ENCODE data around the gene UNC13B.
"Not testable (repeated sequence)": the region's sequence is repeated elsewhere in the genome, so short reads cannot be mapped to it uniquely, and the experiment has no call there.

Gene UNC13B

DNA sequence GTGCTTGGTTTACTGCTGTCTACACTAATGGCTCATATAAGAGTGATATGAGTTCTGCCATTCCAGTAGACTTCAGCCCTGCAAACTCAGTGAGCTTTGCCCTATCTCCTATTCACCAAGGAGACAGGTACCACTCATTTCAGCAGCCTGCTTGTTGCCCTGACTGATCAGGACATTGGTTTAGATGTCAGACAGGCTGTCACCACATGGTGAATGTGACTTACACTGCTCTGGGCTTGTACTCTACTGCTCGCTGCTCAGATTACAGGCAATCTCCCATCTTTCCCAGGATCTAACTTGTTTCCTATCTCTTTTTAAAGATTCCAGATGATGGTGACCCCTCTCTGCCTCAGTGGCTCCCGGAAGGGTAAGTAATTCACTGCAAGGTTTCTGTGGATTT lies 204.8 kb downstream of the UNC13B start:
- no peak for DNase-seq (ENCODE audit: low read depth in 2 of 3, low spot score in 1 of 3)

DNA sequence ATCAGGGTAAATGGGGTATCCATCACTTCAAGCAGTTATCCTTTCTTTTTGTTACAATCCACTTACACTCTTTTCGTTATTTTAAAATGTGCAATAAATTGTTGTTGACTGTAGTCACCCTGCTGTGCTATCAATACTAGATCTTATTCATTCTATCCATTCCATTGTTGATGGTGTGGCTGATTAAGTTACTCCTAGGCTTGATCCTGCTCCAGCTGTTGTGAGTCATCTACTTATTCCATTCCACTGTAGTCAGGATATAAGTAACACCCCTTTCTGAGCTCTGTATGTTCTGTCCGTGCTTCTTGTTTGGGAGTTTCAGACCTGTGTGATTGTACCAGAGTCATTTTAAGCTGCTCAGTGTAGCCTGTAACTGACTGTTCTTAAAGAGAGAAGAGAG lies 205.6 kb downstream of the UNC13B start:
- DNase-seq (ENCODE audit: low read depth in 2 of 3, low spot score in 1 of 3), result no peak

DNA sequence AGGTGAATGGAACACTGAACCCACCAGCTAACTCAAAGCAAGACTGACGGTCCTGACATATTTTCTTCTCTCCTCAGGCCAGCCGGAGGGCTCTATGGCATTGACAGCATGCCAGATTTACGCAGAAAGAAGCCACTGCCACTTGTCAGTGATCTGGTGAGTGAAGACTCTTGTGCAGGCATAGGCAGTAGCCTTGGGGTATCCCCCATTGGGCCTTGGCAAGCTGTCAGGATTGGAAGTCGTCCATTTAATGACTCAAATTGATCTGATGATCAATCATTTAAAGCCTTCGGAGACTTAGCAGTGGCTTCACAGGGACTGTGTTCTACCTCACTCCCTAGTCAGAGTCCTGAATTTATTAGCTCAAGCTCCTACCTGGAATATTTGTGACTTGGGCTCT lies 208.4 kb downstream of the UNC13B start:
- no peak for DNase-seq (ENCODE audit: low read depth in 2 of 3, low spot score in 1 of 3)

DNA sequence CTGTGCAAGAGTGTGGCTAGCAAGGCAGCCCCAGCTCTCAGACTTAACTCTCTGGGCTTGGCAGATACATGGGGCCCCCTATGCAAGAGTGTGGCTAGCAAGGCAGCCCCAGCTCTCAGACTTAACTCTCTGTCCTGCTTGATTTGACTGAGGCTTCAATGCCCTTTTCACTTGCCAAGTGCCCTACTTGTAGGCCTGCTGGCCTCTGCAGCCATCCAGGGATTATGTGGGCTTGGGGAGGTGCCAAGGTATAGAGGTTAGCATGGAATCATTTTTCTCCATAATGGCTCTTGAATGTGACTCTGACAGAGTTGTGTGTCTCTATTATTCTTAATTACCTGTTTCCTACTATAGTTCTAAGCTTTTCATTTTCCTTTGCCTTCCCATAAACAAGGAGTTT lies 212.6 kb downstream of the UNC13B start:
- DNase-seq (ENCODE audit: low read depth in 2 of 3, low spot score in 1 of 3), result no peak

DNA sequence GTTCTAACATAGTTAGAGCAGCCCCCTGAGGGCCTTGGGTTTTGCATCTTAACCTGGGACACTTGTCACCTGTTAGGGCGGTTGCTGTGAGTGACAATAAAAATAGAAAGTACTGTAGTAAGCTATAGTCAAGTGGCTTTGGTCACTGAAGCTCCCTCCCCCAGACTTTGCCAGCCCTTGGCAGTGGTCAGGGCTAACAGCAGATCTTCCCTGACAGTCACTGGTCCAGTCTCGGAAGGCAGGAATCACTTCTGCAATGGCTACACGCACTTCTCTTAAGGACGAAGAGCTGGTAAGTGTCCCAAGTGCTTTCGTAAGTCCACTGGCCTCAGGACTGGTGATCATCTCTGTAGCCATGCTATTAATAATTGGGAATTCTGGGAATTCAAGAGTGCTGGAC lies 213.1 kb downstream of the UNC13B start:
- DNase-seq (ENCODE audit: low read depth in 2 of 3, low spot score in 1 of 3), result no peak

DNA sequence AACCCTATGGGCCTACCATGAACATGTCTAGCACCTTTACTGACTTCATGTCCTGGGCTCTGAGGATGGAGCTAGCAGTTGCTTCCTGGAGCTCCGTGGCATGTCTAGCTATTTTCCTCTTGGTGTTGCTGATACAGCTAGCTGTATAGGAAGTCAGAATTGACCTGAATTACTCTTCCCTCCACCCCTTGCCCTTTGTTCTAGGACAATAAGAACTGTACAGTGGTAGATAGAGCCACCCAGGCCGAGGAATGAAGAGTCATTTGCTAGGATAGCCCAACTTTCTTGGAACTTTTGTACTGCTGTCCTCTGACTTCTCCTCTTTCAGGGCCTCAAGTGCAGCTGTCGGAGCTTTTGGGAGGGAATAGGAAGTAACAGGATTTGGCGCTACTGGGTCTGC lies 218.2 kb downstream of the UNC13B start:
- DNase-seq (ENCODE audit: low read depth in 2 of 3, low spot score in 1 of 3), result no peak

DNA sequence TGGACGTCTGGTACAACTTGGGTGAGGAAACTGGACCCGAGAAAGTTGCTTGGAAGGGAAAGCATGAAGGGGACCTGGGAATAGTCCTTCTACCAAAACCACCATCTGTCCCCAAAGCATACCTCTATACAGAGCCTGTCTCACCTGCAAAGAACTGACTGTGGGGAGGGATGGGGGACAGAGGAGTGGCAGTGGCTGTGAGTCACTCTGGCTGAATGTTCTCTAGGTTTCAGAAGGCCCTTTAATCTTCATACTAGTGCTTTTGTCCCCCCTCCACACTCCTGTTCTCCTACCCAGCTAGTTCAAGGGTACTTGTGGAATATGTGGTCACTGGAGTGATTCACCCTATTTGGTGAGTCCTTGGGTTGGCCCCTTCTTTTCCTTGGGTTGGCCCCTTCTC lies 218.8 kb downstream of the UNC13B start:
- DNase-seq (ENCODE audit: low read depth in 2 of 3, low spot score in 1 of 3), result no peak

DNA sequence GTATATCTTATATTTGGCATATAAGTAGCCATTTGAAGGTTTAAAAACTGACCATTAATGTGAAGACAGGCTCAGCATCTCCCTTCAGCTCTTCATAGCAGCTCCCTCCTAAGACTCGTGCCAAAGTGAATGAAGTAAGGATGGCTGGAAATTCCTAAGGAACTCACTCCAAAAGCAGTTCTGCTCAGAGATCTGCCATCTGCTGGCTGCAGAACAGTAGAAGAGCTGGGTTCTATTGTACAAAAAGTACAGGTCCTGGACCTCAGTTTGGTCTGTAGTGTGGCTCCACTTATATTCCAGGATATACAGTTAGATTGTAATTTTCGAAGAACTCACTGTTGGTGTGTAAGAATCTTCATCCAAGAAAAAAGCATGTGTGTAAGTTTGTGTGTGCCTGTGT lies 223.2 kb downstream of the UNC13B start:
- DNase-seq (ENCODE audit: low read depth in 2 of 3, low spot score in 1 of 3), result no peak

DNA sequence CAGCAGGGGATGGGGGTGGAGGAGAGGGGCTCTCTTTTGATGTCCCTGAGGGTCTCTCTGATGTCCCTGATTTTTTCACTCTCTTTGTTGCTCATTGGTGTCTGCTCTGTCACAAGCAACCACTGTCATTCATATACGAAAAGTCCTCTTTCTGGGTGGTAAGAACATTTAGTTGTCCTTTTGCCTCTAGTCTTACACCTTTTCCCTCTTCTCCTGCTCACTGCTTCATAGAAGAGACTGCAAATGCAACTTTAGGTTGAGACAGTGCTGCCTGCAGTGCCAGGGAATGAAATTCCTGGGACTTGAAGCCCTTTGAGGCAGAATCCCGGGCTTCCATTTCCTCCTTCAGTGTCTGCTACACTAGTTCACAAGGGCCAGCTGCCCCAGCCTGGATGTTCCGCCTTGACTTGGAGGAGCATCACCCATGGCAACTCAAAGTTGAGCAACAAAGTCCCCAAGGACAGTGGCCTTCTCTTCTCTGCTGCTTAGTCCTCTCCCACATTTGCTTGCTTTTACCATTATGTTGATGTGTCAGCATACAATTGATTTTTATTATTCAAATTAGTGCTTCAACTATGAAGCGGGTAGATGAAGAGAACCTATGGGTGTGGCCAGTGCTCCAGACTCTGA lies 233.4 kb downstream of the UNC13B start:
- no peak for DNase-seq (ENCODE audit: low read depth in 2 of 3, low spot score in 1 of 3)

DNA sequence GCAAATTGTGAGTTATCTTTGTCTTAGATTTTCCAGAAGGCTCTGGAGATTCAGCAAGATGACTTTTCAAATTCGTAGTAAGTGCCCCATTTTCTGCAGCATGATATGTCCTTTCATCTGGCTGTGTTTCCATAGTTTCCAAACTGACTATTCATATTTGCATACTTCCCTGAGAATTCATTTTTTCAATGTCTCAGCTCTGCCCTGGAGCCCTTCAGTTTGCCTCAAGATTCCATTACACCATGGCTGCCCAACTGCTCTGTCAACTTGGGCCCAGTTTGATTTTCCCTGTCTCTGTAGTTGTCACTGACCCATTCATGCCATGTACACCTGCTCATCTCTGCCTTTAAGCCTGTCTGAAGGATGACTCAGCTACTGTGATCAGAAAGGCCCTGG lies 233.9 kb downstream of the UNC13B start:
- DNase-seq (ENCODE audit: low read depth in 2 of 3, low spot score in 1 of 3), result no peak

DNA sequence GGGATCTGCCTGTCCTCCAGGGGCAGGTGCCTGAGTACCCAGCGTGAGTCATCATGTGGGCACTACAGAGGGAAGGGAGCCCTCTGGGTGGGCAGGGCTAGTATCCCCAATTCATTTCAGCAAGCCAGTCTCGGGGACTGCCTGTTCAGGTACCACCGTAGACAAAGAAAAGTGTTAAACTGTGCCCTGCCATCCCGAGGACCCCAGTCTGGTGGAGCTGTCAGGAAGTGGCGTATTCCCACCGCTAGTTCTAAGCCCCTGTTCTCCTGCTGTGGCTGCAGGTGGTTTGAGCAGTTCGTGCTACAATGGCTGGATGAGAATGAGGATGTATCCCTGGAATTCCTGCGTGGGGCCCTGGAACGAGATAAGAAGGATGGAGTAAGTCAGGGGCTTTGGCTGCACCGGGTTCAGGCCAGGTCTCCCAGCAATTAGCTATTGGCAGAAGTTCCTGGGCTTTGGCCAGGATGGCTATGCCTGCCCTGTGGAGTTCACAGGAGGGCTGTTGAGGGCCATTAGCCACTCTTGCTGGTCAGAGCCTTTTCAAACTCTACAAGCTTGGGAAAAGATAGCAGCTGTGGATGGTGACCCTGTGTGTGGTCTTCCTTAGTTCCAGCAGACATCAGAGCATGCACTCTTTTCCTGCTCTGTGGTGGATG lies 234.9 kb downstream of the UNC13B start:
- no peak for DNase-seq (ENCODE audit: low read depth in 2 of 3, low spot score in 1 of 3)

DNA sequence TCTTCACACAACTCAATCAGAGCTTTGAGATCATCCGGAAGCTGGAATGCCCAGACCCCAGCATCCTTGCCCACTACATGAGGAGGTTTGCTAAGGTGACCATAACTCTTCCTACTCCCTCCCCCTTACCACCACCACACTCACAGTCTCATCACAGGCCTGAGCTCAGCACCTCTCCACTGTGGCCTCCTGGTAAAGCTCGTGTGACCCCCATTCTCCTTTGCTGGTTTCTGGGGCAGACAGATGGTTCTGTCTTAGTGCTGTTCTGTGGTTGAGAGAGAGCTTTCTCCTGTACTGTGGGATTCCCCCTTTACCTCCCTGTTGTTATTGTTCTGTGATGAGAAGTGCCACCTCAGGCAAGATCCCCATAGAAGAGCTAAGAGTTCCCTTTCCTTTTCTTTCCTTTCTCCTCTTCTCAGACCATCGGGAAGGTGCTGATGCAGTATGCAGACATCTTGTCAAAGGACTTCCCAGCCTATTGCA lies 235.4 kb downstream of the UNC13B start:
- DNase-seq (ENCODE audit: low read depth in 2 of 3, low spot score in 1 of 3), result no peak

DNA sequence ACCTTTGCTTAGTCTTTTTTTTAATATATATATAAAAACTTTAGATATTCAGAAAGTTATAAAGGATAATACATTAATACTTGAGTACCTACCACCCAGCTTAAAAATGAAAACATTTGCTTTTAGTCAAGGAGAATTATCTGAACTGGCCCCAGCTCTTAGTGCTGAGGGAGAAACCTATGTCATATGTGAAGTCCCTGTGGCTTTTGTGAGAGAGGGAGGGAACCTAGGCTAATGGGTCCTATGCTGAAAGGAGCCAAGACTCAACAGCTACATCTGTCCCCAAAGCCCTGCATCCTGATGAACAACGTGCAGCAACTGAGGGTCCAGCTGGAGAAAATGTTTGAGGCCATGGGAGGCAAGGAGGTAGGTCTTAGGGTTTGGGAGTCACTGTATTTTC lies 236.1 kb downstream of the UNC13B start:
- DNase-seq (ENCODE audit: low read depth in 2 of 3, low spot score in 1 of 3), result no peak

DNA sequence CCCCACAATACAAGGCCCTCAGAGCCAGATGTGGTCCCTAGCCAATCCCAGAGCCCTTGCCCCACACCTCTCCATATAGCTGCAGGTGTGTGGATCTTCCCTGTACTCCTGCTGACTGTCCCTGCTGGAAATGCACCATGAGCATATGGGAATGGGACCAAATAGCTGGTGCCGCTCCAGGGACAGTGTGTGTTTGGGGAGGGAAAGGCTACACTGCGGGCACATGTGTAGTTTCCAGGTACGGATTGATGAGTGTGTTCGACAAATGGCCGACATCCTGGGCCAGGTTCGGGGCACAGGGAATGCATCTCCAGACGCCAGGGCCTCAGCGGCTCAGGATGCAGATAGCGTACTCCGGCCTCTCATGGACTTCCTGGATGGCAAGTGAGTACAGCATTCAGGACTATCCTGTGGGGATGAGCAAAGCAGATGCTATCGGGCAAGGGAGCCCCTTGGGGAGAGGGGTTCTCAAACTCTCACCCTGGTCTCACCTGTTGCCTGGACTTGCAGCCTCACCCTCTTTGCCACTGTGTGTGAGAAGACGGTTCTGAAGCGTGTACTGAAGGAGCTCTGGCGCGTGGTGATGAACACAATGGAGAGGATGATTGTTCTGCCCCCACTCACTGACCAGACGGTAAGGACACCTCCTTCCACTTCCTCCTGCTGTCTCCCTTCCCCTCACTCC lies 237.0 kb downstream of the UNC13B start:
- DNase-seq (ENCODE audit: low read depth in 2 of 3, low spot score in 1 of 3), result no peak

DNA sequence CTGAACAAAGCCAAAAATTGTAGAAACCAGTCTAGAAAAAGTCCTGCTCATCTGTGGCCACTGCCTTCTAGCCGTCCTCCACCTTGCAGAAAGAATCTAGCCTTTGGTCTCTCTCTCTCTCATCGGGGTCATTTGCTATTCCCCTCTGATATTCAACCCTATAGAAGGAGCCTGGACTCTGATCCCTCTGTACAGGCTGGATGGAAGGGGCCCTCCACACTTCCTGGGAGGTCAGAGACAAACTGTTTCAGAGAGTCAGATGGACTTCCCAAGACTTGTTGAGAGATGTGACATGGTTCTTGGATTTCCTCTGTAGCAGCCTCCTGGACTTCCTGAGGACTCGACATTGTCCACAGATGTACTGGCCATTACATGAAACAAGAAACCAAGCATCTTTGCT lies 243.1 kb downstream of the UNC13B start:
- DNase-seq (ENCODE audit: low read depth in 2 of 3, low spot score in 1 of 3), result no peak

DNA sequence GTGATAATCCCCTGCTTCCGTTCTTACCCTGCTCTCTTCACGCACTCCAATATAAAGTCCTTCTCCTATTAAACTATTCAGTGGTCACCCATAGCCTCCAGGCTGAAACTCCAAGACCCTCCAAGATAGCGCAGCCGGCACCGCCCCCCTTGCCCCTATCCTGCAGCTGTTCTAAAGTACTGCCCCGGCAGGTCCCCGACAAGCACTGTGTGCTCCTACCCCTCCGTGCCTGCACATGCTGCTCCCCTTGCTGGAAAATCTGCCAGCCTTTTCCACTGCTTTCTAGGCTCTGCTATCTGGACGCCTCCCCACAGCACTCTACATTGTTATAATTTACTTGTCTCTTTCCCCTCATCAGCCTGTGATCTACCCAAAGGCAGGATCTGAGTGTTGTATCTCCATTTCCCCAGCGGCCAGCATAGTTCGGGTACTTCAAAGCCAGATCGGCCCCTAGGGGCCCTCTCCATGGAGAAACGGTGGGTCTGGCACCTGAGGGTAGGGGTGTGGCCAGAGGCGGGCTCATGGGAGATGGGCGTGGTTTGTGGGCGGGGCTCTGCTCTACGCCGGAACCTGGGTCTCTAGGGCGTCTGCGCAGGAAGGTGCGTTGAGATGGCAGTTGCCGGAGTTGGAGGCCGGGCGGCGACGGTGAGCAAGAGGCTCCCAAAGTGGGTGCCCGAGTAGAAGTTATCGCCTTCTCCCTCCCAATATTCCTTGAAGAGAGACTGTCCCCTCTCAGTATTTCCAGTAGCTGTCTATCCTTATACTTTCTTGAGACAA lies 244.6 kb downstream of the UNC13B start:
- DNase-seq (ENCODE audit: low read depth in 2 of 3, low spot score in 1 of 3), result peak; percentile 23 to 34 (median 23)

DNA sequence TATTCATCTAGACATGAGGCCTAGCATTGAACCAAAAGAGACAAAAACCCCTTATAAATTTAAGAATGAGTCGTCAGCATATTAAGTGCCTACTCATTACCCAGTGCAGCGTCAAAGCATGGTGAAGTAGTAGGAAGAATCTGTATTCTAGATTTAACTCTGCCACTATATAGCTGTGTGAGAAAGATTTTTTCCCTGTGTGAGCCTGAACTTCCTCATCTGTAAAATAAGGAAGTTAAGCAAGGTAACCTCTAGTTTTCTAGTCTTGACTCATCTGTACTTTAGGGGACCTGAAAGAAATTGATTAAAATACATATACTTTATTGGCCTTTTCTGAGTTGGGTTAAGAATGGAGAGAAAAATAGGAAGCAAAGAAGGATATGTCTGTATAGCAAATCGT lies 246.0 kb downstream of the UNC13B start:
- no peak for DNase-seq (ENCODE audit: low read depth in 2 of 3, low spot score in 1 of 3)

DNA sequence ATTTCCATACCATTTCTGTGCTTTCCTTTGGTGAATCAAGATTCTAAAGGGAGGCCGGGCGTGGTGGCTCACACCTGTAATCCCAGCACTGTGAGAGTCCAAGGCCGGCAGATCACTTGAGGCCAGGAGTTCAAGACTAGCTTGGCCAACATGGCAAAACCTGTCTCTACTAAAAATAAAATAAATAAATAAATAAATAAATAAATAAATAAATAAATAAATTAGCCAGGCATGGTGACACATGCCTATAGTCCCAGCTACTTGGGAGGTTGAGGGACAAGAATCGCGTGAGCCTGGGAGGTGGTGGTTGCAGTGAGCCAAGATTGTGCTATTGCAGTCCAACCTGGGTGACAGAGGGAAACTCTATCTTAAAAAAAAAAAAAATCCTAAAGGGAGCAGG lies 247.6 kb downstream of the UNC13B start:
- DNase-seq (ENCODE audit: low read depth in 2 of 3, low spot score in 1 of 3), result not testable (repeated sequence)

DNA sequence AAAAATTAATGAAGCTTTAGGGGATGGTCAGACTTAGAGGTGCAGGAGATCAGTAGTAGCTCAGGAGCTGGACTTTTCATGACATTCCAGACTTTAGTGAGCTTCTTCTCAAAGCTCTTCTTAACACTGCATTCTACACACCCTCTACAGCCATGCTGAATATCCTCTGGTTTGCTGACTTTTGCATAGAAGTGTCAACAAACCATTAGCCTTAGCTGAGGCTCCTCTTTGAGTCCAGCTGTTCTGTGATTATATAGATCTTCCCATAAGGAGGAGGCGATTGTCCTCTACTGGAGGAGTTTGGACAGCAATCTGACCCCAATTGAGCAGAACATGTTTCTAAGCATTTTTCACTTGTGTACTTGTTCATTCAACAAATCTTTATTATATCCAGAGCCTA lies 253.1 kb downstream of the UNC13B start:
- DNase-seq (ENCODE audit: low read depth in 2 of 3, low spot score in 1 of 3), result no peak

DNA sequence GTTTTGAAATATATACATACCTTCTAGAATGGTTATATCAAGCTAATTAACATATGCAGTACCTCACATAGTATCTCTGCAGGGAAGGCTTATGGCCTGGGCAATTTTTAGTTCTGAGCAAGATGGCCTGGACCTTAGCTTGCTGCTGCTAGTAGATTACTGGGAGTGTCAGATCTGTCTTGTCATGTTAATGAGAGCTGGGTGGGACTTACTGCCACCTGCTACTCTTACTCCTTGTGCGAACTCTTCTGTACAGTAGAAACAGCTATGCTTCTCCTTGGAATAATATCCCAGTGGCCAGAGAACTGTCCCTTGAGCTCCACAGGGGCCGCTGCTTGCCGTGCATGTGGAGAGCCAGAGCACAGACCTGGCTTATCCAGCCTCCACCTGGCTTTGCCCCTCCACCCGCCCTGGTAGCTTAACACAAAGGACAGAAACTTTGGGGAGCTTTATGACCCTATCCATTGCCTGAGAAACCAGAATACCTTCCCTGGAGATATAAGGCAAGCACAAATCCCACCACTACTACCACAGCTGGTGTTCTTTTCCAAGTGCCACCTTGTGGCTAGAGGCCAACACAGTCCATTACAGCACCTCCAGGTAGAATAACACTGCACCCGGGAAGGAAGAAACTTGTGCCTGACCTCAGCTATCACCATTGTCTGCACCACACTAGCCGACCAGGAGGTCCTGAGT lies 253.7 kb downstream of the UNC13B start:
- DNase-seq (ENCODE audit: low read depth in 2 of 3, low spot score in 1 of 3), result no peak

DNA sequence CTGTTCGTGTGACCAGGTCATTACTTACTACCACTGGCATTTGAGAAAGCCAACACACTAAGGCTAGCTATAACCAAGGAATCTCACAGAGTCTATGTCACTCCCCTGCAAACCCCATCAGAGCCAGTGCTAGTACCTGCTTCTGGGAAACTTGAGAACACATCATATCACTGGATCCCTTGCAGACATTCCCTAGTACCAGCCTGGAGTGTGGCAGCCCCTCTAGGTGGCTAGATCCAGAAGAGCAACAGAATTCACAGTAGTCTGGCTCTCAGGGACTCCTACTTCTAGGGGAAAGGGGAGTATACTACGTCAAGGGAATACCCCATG lies 254.3 kb downstream of the UNC13B start:
- no peak for DNase-seq (ENCODE audit: low read depth in 2 of 3, low spot score in 1 of 3)

All from stimulated activated CD4-positive, alpha-beta T cell treated with anti-CD3 and anti-CD28 coated beads, Interleukin-12 subunit alpha, Interleukin-12 subunit beta, amount 100 ng/mL, for 48 hours (primary cell).